ENCODE results near the gene GPRC5B.

- no peak for TF ChIP-seq POLR2AphosphoS5 (IDR thresholded peaks at IDR 0.05; ENCODE audit: insufficient read depth, low read depth, low read length)
- TF ChIP-seq CTCF (IDR thresholded peaks at IDR 0.05; ENCODE audit: extremely low read depth in 1 of 2, insufficient read depth in 1 of 2, low read depth in 1 of 2, low read length in 2 of 2), result no peak
- TF ChIP-seq MAX (IDR thresholded peaks at IDR 0.05; ENCODE audit: insufficient read depth, insufficient read length), result no peak
- TF ChIP-seq EZH2 (IDR thresholded peaks at IDR 0.05; ENCODE audit: borderline replicate concordance, low read depth, low read length, severe bottlenecking), result no peak
- no peak for TF ChIP-seq POLR2A (IDR thresholded peaks at IDR 0.05; ENCODE audit: low read depth, low read length)
- TF ChIP-seq JUN (IDR thresholded peaks at IDR 0.05; ENCODE audit: borderline replicate concordance, insufficient read depth, insufficient read length, low read depth), result no peak
These were observed 20.1 kb downstream of the GPRC5B start for GRCh38 chr16:19864566-19864965.

Measured in endothelial cell of umbilical vein (primary cell).